ENCODE results near the gene ERN2. TPM values are rescaled to one million over a fixed set of nuclear protein-coding genes. Genes with fewer than 3 reads are reported as not detected.
A peak's percentile ranks its signal among the peaks of the same experiment; 100 is the strongest.

Gene ERN2
- total and polyA plus RNA-seq, 2 of the 13 experiments (the other 11 are each of a cell fraction or from before 2014, with no cell fraction given): 2.2 to 3.5 TPM

GRCh38 chr16:23694644-23695373 lies 18.2 kb downstream of the ERN2 start (continued):
- TF ChIP-seq ZBTB14 (CRISPR knock-in tag; IDR thresholded peaks at IDR 0.05) (no peak), PHF8 (CRISPR knock-in tag; IDR thresholded peaks at IDR 0.05) (peak; percentile 40; the same call in 1 of the 2 replicates), CEBPB (IDR thresholded peaks at IDR 0.05; ENCODE audit: borderline replicate concordance, low read depth, low read length) (no peak), ZNF138 (CRISPR knock-in tag; IDR thresholded peaks at IDR 0.05; ENCODE audit: low read depth) (no peak), ZFP41 (CRISPR knock-in tag; IDR thresholded peaks at IDR 0.05; ENCODE audit: borderline replicate concordance) (no peak; the same call in 1 of the 2 replicates), MXD1 (CRISPR knock-in tag; IDR thresholded peaks at IDR 0.05) (peak; percentile 82; the same call in 1 of the 2 replicates), GZF1 (CRISPR knock-in tag; IDR thresholded peaks at IDR 0.05) (no peak), ZSCAN9 (CRISPR knock-in tag; IDR thresholded peaks at IDR 0.05; ENCODE audit: borderline replicate concordance) (no peak), PRPF4 (IDR thresholded peaks at IDR 0.05; ENCODE audit: low read depth, low read length, poor library complexity, severe bottlenecking) (peak; percentile 24), RELA (CRISPR knock-in tag; IDR thresholded peaks at IDR 0.05) (no peak), CENPX (CRISPR knock-in tag; IDR thresholded peaks at IDR 0.05) (no peak), ZNF296 (CRISPR knock-in tag; conservative IDR thresholded peaks at IDR 0.05) (no peak), RORA (CRISPR knock-in tag; IDR thresholded peaks at IDR 0.05) (no peak), TP53 (CRISPR knock-in tag; conservative IDR thresholded peaks at IDR 0.05) (no peak), CBX5 (CRISPR knock-in tag; IDR thresholded peaks at IDR 0.05; ENCODE audit: borderline replicate concordance) (0 out of 2 replicates have a peak, but pooled peaks have one; percentile 8), ZNF749 (CRISPR knock-in tag; IDR thresholded peaks at IDR 0.05; ENCODE audit: borderline replicate concordance) (no peak), RFX5 (IDR thresholded peaks at IDR 0.05; ENCODE audit: low read depth, low read length) (0 out of 2 replicates have a peak, but pooled peaks have one; percentile 21), TOPORS (CRISPR knock-in tag; IDR thresholded peaks at IDR 0.05) (peak; percentile 84), ZNF530 (CRISPR knock-in tag; IDR thresholded peaks at IDR 0.05; ENCODE audit: low read depth) (no peak), ZNF121 (CRISPR knock-in tag; IDR thresholded peaks at IDR 0.05) (peak; percentile 62), ZNF615 (CRISPR knock-in tag; IDR thresholded peaks at IDR 0.05; ENCODE audit: borderline replicate concordance) (no peak), FLYWCH1 (CRISPR knock-in tag; IDR thresholded peaks at IDR 0.05) (0 out of 2 replicates have a peak, but pooled peaks have one; percentile 71)
- TF ChIP-seq, protein P1, sequence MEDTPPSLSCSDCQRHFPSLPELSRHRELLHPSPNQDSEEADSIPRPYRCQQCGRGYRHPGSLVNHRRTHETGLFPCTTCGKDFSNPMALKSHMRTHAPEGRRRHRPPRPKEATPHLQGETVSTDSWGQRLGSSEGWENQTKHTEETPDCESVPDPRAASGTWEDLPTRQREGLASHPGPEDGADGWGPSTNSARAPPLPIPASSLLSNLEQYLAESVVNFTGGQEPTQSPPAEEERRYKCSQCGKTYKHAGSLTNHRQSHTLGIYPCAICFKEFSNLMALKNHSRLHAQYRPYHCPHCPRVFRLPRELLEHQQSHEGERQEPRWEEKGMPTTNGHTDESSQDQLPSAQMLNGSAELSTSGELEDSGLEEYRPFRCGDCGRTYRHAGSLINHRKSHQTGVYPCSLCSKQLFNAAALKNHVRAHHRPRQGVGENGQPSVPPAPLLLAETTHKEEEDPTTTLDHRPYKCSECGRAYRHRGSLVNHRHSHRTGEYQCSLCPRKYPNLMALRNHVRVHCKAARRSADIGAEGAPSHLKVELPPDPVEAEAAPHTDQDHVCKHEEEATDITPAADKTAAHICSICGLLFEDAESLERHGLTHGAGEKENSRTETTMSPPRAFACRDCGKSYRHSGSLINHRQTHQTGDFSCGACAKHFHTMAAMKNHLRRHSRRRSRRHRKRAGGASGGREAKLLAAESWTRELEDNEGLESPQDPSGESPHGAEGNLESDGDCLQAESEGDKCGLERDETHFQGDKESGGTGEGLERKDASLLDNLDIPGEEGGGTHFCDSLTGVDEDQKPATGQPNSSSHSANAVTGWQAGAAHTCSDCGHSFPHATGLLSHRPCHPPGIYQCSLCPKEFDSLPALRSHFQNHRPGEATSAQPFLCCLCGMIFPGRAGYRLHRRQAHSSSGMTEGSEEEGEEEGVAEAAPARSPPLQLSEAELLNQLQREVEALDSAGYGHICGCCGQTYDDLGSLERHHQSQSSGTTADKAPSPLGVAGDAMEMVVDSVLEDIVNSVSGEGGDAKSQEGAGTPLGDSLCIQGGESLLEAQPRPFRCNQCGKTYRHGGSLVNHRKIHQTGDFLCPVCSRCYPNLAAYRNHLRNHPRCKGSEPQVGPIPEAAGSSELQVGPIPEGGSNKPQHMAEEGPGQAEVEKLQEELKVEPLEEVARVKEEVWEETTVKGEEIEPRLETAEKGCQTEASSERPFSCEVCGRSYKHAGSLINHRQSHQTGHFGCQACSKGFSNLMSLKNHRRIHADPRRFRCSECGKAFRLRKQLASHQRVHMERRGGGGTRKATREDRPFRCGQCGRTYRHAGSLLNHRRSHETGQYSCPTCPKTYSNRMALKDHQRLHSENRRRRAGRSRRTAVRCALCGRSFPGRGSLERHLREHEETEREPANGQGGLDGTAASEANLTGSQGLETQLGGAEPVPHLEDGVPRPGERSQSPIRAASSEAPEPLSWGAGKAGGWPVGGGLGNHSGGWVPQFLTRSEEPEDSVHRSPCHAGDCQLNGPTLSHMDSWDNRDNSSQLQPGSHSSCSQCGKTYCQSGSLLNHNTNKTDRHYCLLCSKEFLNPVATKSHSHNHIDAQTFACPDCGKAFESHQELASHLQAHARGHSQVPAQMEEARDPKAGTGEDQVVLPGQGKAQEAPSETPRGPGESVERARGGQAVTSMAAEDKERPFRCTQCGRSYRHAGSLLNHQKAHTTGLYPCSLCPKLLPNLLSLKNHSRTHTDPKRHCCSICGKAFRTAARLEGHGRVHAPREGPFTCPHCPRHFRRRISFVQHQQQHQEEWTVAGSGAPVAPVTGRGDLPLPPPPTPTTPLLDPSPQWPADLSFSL (CRISPR knock-in tag; IDR thresholded peaks at IDR 0.05): no peak

Data from HepG2 (cell line).